HL-60 (cell line): ENCODE measurements around the gene L1TD1.

Experiments
- DNase-seq, 2 experiments: peaks; one replicate each; pipeline ENCODE4 v3.0.0-alpha.2; 2010 to 2020; ENCODE audit warnings: low read depth in 1 of 2, low spot score in 1 of 2
- H3K27ac ChIP-seq: fragments of 250-450 bp; sonication (Bioruptor Pico); replicated peaks from 2 replicates; pipeline ENCODE4 v1.5.1; 2020; ENCODE audit warnings: mild to moderate bottlenecking, moderate library complexity
- H3K27me3 ChIP-seq: fragments of 250-450 bp; sonication (Bioruptor Pico); 2 replicates; pipeline ENCODE4 v1.5.1; 2021; ENCODE audit warnings: mild to moderate bottlenecking, moderate library complexity; ENCODE audit not compliant: insufficient read depth, poor library complexity, severe bottlenecking
- H3K4me3 ChIP-seq: replicated peaks from 2 replicates; pipeline ENCODE4 v1.5.1; 2011; ENCODE audit warnings: mild to moderate bottlenecking, control low read depth, low read length; ENCODE audit not compliant: insufficient read depth
- CTCF ChIP-seq: IDR thresholded peaks from one replicate; pipeline ENCODE4 v1.5.1; 2011; ENCODE audit warnings: low read length, control low read depth, inconsistent platforms; ENCODE audit not compliant: insufficient read depth
- GABPA ChIP-seq: IDR thresholded peaks from 2 replicates; pipeline ENCODE4 v1.6.1; 2012; ENCODE audit warnings: low read depth
- POLR2AphosphoS5 ChIP-seq: IDR thresholded peaks from 2 replicates; pipeline ENCODE4 v1.6.1; 2012; ENCODE audit warnings: low read depth
- REST ChIP-seq: IDR thresholded peaks from 2 replicates; pipeline ENCODE4 v1.6.1; 2012; ENCODE audit warnings: low read depth; ENCODE audit not compliant: insufficient replicate concordance
- SPI1 ChIP-seq: IDR thresholded peaks from 2 replicates; pipeline ENCODE4 v1.6.1; 2012; ENCODE audit warnings: low read depth, mild to moderate bottlenecking, borderline replicate concordance

The L1TD1 gene

GRCh38 chr1:62224182-62224581, 29.5 kb downstream of the L1TD1 start:
- TF ChIP-seq CTCF (no peak), REST (no peak), POLR2AphosphoS5 (no peak), SPI1 (no peak), GABPA (no peak)

GRCh38 chr1:62227496-62227895, 32.8 kb downstream of the L1TD1 start:
- TF ChIP-seq REST (no peak), POLR2AphosphoS5 (no peak), CTCF (no peak), GABPA (no peak), SPI1 (no peak)
- Histone ChIP-seq H3K4me3 (no peak overlapping the region), H3K27me3 (no peaks in the 10 kb centered on the region), H3K27ac (no peak overlapping the region)
- DNase-seq = no peak

More at GRCh38 chr1:62224182-62224581, 29.5 kb downstream of the L1TD1 start:
- H3K27ac ChIP-seq = no peak overlapping the region
- no peak for DNase-seq
- H3K4me3 ChIP-seq = no peak overlapping the region
- H3K27me3 ChIP-seq = no peaks in the 10 kb centered on the region

- TF ChIP-seq POLR2AphosphoS5 (no peak), REST (no peak), CTCF (no peak), GABPA (no peak), SPI1 (no peak)
- no peaks in the 10 kb centered on the region for H3K27me3 ChIP-seq
- no peak for DNase-seq
- no peak overlapping the region for H3K4me3 ChIP-seq
- no peak overlapping the region for H3K27ac ChIP-seq
These were observed 33.7 kb downstream of the L1TD1 start for GRCh38 chr1:62228136-62228882.
